Activated T-helper 17 cell treated with anti-CD3 and anti-CD28 coated beads, Interleukin-2, amount 50 U/mL, for 72 hours (primary cell): ENCODE data around the gene GRIN1. TPM values are rescaled to one million over a fixed set of nuclear protein-coding genes. Genes with fewer than 3 reads are reported as not detected.

Experiments
- ATAC-seq: fragments of 150-1000 bp; cut with Tn5 transposase; replicated peaks from 2 replicates; pipeline ENCODE4 v1.10.0; 2021; ENCODE audit warnings: mild to moderate bottlenecking, moderate library complexity
- H3K27ac Mint-ChIP-seq: one replicate; pipeline ENCODE4 v1.8.0; 2022; ENCODE audit warnings: mixed read lengths
- H3K27me3 Mint-ChIP-seq: one replicate; pipeline ENCODE4 v1.8.0; 2022; ENCODE audit warnings: mixed read lengths
- H3K36me3 Mint-ChIP-seq: one replicate; pipeline ENCODE4 v1.8.0; 2022; ENCODE audit warnings: low read depth, mild to moderate bottlenecking, mixed read lengths
- H3K4me1 Mint-ChIP-seq: one replicate; pipeline ENCODE4 v1.8.0; 2022; ENCODE audit warnings: mixed read lengths
- H3K4me3 Mint-ChIP-seq: one replicate; pipeline ENCODE4 v1.8.0; 2022; ENCODE audit warnings: mild to moderate bottlenecking, mixed read lengths
- H3K9me3 Mint-ChIP-seq: one replicate; pipeline ENCODE4 v1.8.0; 2022; ENCODE audit warnings: mixed read lengths
- total RNA-seq, 2 donors: library from RNA; stranded (reverse); gene quantifications; one replicate each; pipeline ENCODE4 v1.2.3, GENCODE V29; 2022

GRIN1 gene
- total RNA-seq, 2 donors from 2014 or later: 0.06 to 1.2 TPM

GRCh38 chr9:137217276-137218211 is 78.6 kb downstream of the GRIN1 start:
- Mint-ChIP-seq H3K4me3 (no peak overlapping the region), H3K9me3 (no peaks in the 10 kb centered on the region), H3K27me3 (no peaks in the 10 kb centered on the region), H3K27ac (no peak overlapping the region), H3K36me3 (no peaks in the 10 kb centered on the region), H3K4me1 (no peaks in the 10 kb centered on the region)
- no peak for ATAC-seq

- Mint-ChIP-seq H3K27ac (no peak overlapping the region), H3K9me3 (no peaks in the 10 kb centered on the region), H3K4me3 (no peak overlapping the region), H3K27me3 (no peaks in the 10 kb centered on the region), H3K36me3 (no peaks in the 10 kb centered on the region), H3K4me1 (no peaks in the 10 kb centered on the region)
- no peak for ATAC-seq
These were observed 79.3 kb downstream of the GRIN1 start for GRCh38 chr9:137218212-137218753.

Other genes with a start within 250 kb of the GRIN1 start
- gene FBXW5, start 194.4 kb upstream of the GRIN1 start, total RNA-seq: 10 to 100 TPM; 91.0 to 99.2 TPM
- 1 to 10 TPM in 1 of 2 donors, not detected in 1; 3.1 TPM for gene C8G, start 193.9 kb upstream of the GRIN1 start, total RNA-seq
- gene LCN12, start 186.9 kb upstream of the GRIN1 start, total RNA-seq: 1 to 10 TPM in 1 of 2 donors, under 1 TPM in 1; 0.54 to 2.4 TPM
- 1 to 10 TPM in 1 of 2 donors, not detected in 1; 1.3 TPM for gene PTGDS, start 161.7 kb upstream of the GRIN1 start, total RNA-seq
- under 1 TPM in 1 of 2 donors, not detected in 1; 0.11 TPM for gene LCNL1, start 156.2 kb upstream of the GRIN1 start, total RNA-seq
- gene PAXX, start 146.7 kb upstream of the GRIN1 start, total RNA-seq: 10 to 100 TPM; 31.1 to 49.1 TPM
- gene CLIC3, start 142.6 kb upstream of the GRIN1 start, total RNA-seq: under 1 TPM in 1 of 2 donors, not detected in 1; 0.26 TPM
- gene ABCA2, start 110.9 kb upstream of the GRIN1 start, total RNA-seq: 10 to 100 TPM; 43.0 to 63.9 TPM
- gene FUT7, start 107.1 kb upstream of the GRIN1 start, total RNA-seq: 10 to 100 TPM; 12.1 to 27.9 TPM
- gene NPDC1, start 93.0 kb upstream of the GRIN1 start, total RNA-seq: 10 to 100 TPM; 66.3 to 96.1 TPM
- gene ENTPD2, start 85.1 kb upstream of the GRIN1 start, total RNA-seq: under 1 TPM; 0.39 to 0.69 TPM
- gene SAPCD2, start 68.6 kb upstream of the GRIN1 start, total RNA-seq: 10 to 100 TPM in 1 of 2 donors, 1 to 10 TPM in 1; 5.6 to 21.9 TPM
- 10 to 100 TPM; 27.9 to 33.0 TPM for gene UAP1L1, start 61.6 kb upstream of the GRIN1 start, total RNA-seq
- 10 to 100 TPM; 38.2 to 67.6 TPM for gene MAN1B1, start 52.2 kb upstream of the GRIN1 start, total RNA-seq
- gene DPP7, start 24.4 kb upstream of the GRIN1 start, total RNA-seq: 100 to 1,000 TPM; 219 to 255 TPM
- gene LRRC26, start 30.9 kb downstream of the GRIN1 start, total RNA-seq: not detected
- gene TMEM210, start 32.9 kb downstream of the GRIN1 start, total RNA-seq: not detected
- 10 to 100 TPM; 50.6 to 53.1 TPM for gene ANAPC2, start 49.4 kb downstream of the GRIN1 start, total RNA-seq
- gene SSNA1, start 49.5 kb downstream of the GRIN1 start, total RNA-seq: 10 to 100 TPM; 43.7 to 84.7 TPM
- gene TPRN, start 61.6 kb downstream of the GRIN1 start, total RNA-seq: 1 to 10 TPM; 5.5 to 9.4 TPM
- gene TMEM203, start 66.5 kb downstream of the GRIN1 start, total RNA-seq: 10 to 100 TPM; 19.3 to 27.3 TPM
- gene NDOR1, start 66.5 kb downstream of the GRIN1 start, total RNA-seq: 10 to 100 TPM; 20.5 to 40.2 TPM
- 1 to 10 TPM; 3.5 to 7.4 TPM for gene RNF208, start 83.1 kb downstream of the GRIN1 start, total RNA-seq
- under 1 TPM; 0.32 to 0.40 TPM for gene CYSRT1, start 86.0 kb downstream of the GRIN1 start, total RNA-seq
- under 1 TPM in 1 of 2 donors, not detected in 1; 0.17 TPM for gene RNF224, start 88.3 kb downstream of the GRIN1 start, total RNA-seq
- not detected for gene SLC34A3, start 91.7 kb downstream of the GRIN1 start, total RNA-seq
- 100 to 1,000 TPM; 232 to 372 TPM for gene TUBB4B, start 102.1 kb downstream of the GRIN1 start, total RNA-seq
- gene STPG3, start 112.1 kb downstream of the GRIN1 start, total RNA-seq: not detected
- gene NELFB, start 116.2 kb downstream of the GRIN1 start, total RNA-seq: 10 to 100 TPM; 43.6 to 78.0 TPM
- 10 to 100 TPM in 1 of 2 donors, 1 to 10 TPM in 1; 4.9 to 11.5 TPM for gene TOR4A, start 138.6 kb downstream of the GRIN1 start, total RNA-seq
- gene NRARP, start 163.1 kb downstream of the GRIN1 start, total RNA-seq: under 1 TPM; 0.66 to 0.86 TPM